HG02938 (cell line): Measurements from ENCODE around the gene E2F4.

Experiments used
- ATAC-seq: cut with Tn5 transposase; IDR thresholded peaks from one replicate; pipeline ENCODE4 v1.9.1; 2021; ENCODE audit warnings: mild to moderate bottlenecking, moderate library complexity; ENCODE audit not compliant: unreplicated experiment

The E2F4 gene

DNA sequence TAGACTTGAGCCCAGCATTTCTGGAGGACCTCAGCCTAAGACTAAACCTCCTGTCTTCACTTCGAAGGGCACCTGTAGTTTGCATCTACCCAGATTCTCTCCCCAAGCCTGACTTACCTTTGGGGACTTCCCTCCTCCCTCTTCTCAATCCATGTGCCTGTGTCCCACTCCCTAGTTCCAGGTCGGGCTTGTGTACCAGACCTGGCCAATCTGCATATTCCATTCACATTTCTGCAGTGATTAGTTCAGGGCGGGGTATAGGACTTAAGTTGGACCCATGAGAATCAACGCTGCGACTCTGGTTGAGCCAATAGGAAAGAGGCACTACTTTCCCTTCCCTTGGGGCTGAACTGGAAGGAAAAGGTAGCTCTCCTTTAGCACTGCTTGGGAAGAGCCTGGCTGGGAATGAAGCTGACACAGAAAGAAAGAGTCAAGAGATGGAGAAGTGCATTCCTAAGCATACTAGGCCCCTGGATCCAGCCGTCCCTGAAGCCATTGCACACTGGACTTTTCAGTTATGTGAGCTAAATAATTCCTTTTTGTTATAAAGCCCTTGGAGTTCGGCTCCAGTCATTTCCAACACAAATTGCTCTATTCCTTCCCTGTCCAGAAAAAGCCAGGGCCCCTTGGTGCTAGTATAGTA is 34.7 kb upstream of the E2F4 start:
- ATAC-seq = no peak

DNA sequence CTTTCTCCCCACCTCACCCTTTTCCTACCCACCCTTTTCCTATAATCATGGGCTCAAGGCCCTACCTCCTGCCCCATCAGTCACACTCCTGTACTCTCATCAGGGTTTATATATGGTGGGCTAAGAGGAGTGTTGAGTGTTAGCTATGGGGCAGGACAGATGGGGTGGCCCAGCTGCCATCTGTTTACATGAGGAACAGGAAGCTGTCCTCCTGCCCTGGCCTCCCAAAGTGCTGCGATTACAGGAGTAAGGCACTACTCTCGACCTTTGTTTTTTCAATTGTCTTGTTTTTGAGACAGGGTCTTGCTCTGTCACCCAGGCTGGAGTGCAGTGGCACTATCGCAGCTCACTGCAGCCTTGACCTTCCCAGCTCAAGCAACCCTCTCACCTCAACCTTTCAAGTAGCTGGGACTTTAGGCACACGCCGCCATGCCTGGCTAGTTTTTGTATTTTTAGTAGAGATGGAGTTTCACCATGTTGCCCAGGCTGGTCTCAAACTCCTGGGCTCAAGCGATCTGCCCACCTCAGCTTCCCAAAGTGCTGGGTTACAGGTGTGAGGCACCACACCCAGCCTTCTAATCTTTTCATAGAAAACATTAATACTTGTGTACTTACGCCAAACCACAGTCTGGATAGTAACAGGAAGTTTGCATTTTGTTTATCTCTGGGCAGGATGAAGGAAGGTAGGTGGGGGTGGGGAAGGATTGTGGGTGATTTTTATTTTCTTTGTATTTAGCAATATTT is 33.9 kb upstream of the E2F4 start:
- no peak for ATAC-seq

DNA sequence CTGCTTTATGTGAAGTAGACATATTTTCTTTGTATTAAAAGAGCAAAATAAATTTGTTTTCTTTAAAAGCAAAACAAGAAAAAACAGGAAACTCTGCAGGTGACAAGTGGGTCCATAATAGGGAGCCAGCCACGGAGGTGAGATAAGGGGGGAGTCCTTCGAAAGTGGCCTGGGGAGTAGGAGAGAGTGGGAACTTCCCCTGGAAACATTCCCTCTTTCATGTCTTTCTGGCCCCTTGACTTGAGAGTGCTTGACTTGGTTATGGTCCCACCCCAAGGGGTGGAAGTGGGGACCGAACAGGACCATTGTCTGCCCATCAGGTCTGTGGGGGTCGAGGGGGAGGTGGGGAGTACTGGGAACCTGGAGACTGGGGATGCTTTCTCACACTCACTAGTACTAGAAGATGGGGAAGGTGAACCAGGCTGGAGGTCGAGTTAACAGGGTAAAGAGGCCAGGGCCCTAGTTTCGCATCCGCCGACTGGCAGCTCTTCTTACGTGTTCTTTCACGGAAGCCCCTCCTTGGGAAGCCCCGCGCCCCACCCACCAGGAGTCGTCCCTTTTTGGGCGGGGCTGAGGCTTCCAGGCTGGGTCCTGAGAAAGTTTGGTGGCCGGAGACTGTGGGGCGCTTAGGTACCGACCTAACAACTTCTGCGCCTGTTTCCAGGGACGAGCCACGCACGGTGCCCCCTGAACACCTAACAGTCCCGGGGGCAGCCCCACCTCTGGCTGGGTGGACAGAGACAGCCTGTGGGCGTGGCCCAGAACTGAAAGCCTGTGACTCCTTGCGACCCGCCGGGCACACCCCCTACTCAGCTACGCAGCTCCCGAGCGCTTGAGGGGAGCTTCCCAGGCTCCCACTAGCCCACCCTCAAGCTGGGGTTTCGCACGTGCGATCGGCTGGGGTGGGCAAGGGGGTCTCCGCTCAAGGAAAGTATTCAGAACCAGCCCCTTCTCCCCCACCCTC is 33.0 kb upstream of the E2F4 start:
- peak; percentile 31 for ATAC-seq

DNA sequence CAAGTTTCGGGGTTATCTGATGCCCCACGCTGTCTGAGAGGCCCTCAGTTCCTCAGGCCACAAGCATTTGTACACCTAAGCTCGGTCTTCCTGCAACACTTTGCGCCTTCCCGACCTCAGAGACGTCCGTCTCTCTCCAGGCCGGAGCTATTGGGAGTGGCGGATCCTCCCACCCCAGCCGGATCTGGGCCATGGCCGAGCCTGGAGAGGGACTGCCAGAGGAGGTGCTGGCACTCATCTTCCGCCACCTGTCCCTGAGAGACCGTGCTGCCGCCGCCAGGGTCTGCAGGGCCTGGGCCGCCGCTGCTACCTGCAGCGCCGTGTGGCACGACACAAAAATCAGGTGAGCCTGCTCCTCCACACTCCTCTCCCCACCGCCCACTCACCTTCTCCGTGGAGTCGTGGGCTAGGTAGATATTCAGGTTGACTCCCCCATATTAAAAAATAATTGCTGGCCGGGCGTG is 30.3 kb upstream of the E2F4 start:
- no peak for ATAC-seq

DNA sequence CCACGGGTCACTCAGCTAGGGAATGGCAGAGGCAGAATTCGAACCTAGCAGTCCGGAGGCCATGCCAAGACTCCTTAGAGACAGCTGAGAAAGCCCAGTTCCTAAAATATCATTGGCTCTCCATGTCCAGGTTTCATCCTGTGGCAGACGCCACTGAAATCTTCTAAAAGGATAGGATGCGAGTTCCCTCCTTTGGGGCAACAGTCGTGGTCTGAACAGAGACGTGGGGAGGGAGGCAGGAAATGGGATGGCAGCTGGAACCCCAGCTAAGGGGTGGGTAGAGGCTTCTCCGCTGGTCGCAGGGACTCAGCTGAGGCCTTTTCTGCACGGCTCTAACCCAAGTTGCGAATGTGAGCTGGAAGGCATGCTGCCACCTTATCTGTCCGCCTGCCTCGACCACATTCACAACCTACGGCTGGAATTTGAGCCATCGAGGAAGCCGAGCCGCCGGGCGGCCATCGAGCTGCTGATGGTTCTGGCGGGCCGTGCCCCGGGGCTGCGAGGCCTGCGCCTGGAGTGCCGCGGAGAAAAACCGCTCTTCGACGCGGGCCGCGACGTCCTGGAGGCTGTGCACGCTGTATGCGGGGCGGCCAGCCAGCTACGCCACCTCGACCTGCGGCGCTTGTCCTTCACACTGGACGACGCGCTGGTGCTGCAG is 29.3 kb upstream of the E2F4 start:
- no peak for ATAC-seq

DNA sequence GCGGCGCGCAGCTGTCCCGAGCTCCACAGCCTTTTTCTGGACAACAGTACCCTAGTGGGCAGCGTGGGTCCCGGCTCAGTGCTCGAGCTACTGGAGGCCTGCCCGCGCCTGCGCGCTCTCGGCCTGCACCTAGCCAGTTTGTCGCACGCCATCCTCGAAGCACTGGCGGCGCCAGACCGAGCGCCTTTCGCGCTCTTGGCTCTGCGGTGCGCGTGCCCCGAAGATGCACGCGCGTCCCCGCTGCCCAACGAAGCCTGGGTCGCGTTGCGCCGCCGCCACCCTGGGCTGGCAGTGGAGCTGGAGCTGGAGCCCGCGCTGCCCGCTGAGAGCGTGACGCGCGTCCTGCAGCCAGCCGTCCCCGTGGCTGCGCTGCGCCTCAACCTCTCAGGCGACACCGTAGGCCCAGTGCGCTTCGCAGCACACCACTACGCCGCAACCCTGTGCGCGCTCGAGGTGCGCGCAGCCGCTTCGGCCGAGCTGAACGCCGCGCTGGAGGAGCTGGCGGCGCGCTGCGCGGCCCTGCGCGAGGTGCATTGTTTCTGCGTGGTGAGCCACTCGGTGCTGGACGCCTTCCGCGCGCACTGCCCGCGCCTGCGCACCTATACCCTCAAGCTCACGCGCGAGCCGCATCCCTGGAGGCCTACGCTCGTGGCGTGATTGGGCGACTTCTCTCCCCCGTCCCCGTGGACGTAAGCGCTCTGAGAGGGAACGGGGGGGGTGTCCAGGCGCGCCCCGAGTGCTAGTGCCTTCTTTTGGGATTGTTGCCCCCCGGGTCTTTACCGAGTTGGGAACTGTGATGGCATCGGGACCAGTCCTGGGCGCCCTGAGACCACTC is 28.6 kb upstream of the E2F4 start:
- no peak for ATAC-seq

DNA sequence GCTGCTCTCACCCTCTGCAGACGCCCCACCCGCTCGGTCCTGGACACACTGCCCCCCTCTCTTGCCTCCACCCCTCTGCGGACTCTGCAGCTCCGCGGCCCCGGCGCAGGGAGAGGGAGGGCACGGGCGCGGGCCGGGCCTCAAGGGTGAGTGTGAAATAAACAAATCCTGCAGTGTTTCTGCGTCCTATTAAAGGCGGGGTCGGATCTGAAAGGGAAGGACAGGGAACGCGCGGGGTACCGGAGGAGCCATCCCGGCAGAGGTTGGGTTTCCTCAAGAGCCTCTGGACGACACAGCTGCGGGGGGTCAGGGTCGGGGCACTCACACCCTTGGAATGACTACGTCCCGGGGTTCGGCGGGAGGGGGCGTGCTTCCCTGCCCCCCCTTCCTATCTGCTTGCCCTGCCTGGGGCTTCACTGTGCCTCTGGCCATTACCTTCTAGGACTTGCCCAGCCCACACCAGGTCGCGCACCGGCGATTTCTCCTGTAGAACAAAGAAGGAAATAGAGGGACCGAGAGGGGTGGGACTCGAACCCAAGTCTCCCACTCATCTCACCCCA is 27.9 kb upstream of the E2F4 start:
- ATAC-seq = no peak

DNA sequence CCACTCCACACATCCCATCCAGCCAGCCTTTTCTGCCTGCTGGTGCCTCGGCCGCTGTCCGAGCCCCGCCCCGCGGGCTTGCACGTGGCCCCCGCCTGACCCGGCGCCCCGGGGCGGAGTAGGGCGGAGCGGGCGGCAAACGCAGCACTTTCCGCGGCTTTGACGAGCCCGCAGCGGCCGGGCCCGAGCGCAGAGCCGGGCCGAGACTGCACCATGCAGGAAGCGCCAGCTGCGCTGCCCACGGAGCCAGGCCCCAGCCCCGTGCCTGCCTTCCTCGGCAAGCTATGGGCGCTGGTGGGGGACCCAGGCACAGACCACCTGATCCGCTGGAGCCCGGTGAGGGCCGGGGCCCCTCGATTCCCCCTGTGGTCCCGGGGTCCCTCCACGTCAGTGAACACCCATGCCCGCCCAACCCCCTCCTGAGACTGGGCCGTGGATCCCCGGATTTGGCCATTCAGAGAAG is 27.3 kb upstream of the E2F4 start, which contains the start of gene HSF4:
Gene HSF4, plus strand, starts transcription at position 147 of the 463 bp plus-strand sequence. Its CDS starts 67 bp downstream, at position 214.
- ATAC-seq = no peak

DNA sequence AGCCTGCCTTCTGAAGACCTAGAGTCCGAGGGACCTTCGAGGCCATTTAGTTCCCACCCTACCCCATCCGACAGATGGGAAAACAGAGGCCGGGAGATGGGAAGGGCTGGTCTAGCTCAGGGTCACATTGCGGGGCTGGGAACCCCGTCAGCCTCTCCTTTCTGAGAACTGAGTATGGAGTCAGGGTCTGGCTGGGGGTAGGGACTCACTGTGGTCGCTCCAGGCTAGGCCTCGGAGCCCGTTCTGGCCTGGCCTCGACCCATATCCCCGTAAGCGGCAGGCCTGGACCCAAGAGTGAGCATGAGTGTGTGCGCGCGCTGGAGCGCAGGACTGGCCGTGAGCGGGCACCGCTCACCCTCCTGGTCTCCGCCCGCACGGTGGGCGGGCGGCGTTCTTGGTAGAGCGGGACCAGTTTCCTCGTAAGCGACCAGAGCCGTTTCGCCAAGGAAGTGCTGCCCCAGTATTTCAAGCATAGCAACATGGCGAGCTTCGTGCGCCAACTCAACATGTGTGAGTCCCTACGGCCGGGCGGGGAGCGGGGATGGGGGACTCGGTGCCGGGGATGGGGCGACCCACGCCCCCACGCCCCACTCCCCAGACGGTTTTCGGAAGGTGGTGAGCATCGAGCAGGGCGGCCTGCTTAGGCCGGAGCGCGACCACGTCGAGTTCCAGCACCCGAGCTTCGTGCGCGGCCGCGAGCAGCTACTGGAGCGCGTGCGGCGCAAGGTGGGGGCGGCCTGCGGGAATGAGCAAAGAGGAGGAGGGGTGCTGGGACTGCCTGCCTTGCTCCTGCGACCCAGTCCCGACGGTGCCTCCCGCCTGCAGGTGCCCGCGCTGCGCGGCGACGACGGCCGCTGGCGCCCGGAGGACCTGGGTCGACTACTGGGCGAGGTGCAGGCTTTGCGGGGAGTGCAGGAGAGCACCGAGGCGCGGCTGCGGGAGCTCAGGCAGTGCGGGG is 26.6 kb upstream of the E2F4 start:
- ATAC-seq = no peak

DNA sequence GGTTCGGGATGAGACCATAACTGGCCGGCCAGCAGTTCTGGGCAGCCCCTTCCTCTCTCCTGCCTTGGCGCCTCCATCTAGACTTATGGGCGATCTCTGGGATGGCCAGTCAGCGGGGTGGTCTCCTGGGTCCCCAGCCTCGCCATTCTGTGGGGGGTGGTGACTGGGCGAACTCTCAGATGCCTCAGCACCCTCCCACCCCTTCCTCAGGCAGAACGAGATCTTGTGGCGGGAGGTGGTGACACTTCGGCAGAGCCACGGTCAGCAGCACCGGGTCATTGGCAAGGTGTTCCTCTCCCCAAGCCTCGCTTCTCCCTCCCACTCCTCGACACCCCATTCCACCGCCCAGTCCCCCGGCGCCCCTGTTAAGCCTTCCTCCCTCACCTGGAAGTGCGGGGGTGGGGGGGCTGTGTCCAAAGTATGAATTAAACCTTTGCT is 25.8 kb upstream of the E2F4 start:
- no peak for ATAC-seq

DNA sequence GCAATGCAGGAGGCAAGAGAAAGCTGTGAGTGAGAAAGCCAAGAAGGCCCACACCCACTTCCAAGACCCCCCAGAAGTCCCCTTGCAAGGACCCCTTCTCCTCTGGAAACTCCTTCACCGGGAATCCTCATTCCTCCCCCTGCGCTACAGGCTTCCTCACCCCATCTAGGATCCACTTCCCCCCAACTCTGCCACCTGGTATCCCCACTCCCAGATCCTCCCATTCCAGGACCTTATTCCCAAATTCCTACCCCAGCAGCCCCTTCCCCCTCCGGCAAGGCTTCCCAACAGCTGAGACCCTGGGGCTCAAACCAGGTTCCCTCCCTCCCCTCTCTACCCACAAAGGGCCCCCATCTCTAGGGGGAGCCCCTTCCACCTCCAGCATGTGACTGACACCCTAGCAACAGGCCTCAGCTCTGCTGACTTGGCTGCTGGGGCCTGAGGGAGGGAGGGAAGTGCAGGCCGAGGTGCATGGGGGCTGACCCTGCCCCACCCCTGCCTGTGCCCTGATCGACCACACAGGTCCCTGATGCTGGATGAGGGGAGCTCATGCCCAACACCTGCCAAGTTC is 25.3 kb upstream of the E2F4 start:
- ATAC-seq = no peak

DNA sequence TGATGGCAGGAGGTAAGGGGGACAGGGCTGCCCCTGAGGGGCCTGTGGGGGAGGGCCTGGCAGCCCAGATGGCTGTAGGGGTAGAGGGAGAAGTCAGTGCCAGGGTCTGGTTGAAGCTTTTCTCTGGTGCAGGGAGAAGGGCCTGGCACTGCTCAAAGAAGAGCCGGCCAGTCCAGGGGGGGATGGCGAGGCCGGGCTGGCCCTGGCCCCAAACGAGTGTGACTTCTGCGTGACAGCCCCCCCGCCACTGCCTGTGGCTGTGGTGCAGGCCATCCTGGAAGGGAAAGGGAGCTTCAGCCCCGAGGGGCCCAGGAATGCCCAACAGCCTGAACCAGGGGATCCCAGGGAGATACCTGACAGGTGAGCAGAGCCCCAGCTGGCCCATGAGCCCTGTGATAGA is 24.4 kb upstream of the E2F4 start:
- ATAC-seq = no peak

DNA sequence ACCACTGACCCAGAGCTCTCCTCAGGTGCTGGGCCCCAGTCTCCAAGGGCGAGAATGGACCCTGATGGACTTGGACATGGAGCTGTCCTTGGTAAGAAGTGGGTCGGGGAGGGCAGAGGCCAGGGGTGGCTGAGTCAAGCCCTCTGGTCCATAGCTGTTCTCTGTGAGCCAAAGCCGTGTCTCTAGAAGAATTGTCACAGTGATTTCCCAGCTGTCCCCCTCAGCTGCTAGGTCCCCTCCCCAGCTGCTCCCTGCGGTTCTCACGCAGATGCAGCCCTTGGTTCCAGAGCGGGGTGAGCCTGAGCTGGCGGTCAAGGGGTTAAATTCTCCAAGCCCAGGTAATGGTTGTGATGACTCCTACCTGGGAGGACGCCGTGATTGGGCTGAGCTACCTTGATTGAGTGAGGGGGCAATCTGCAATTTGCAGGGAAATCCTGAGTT is 22.9 kb upstream of the E2F4 start:
- no peak for ATAC-seq

DNA sequence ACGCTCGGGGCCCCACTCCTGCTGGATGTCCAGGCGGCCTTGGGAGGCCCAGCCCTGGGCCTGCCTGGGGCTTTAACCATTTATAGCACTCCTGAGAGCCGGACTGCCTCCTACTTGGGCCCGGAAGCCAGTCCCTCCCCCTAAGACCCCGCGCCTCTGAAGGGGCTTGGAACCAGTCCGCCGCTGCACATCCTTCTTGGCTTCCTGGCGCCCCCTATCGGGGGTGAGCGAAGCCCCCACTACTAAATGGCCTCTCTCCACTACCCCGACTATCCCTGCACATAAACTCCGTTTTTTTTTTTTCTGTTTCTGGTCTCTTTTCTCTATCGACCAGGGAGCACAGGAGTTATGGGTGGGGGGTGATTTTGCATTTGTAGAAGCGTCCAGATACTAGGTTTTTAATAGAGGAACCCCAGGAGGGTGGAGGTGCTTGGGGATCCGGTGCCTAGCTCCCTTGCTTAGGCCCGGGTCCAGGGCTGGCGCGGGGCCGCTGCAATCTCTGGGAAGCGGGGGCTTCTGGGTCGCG is 22.2 kb upstream of the E2F4 start:
- ATAC-seq = no peak

DNA sequence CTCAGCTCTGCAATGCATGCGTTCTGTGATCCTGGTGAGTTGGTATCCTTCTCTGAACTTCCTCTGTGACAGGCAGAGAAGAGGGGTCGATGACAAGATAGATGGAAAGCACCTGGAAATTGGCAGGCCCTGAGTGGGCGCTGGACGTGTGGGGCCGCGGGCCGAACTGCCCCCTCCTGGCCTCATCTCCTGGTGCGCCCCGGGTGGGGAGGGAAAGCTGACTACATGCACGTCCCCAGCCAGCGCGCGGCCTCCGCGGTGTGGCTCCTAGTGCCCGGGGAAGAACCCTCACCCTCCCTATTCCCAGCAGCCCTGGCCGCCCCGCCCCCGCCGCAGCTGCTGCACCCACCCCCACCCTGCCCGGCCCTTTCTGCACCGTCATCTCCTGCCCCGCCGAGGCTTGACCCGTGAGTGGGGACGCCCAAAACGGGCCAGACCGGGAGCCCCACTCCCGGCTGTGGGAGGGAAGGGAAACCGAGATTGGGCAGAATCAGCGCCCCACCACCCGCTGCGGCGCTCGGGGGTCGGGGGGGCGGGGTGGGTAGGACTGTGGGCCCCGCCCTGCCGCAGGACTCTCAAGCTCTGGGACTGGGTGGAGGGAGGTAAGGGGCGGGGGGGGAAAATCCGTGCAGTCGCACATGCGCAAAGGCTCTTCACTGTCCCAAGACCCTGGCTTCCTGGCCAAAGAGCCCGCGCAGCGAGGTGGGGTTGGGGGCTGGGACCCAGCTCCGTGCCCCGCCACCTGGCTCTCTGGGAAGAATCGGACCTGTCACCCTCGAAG is 21.6 kb upstream of the E2F4 start, which contains the start of gene NOL3:
Gene NOL3, plus strand, starts transcription at position 371 of the 781 bp plus-strand sequence.
- ATAC-seq = no peak

DNA sequence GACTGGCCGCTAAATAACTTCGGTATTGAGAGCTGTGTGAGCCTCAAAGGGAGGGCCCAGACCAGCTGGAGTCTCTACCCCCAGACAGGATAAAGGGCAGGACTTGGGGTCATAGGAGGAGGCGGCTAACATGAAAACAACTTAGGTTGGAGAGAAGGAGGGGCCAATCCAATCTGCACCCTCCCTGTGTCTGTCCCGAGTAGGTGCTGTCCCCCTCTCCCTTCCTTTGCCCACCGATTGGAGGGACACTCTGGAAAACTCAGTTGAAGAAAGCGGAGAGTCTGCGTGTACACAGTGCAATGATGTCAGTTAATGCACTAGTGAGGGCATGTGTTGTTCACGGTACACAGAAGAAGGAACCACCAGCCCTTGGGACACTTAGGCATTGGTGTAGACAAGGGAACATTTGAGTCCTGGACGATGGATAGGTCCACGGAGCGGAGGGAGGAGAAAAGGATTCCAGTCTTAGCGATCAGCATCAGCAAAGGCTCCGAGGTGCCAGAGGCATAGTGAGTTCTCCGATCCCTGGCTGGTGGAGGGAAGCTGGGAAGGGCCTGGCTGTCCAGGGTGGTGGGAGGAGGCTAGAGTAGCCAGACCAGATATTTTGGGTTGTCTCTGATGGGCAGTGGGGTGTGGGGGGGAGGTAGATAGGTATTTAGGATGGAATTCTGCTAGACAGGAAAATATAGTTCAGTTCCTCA is 20.9 kb upstream of the E2F4 start:
- ATAC-seq = no peak
